Muscle of arm (tissue), 12 donors: ENCODE results near the gene ERLEC1. TPM values are rescaled to one million over a fixed set of nuclear protein-coding genes. Genes with fewer than 3 reads are reported as not detected.
"Not testable (repeated sequence)": the region's sequence is repeated elsewhere in the genome, so short reads cannot be mapped to it uniquely, and the experiment has no call there.

Experiments
- DNase-seq: peaks from one replicate; pipeline ENCODE4 v3.0.0-alpha.2; 2013
- polyA plus RNA-seq, 12 donors: library from polyadenylated mRNA; unstranded; fragments of 120-200 nt; gene quantifications; one replicate each; pipeline ENCODE4 v1.2.1, GENCODE V29; 2013; ENCODE audit not compliant: insufficient read length in 12 of 12

The ERLEC1 gene
- polyA plus RNA-seq, 12 donors, result 39.0 to 66.1 (median 49.5) TPM; not detected in 1

DNA sequence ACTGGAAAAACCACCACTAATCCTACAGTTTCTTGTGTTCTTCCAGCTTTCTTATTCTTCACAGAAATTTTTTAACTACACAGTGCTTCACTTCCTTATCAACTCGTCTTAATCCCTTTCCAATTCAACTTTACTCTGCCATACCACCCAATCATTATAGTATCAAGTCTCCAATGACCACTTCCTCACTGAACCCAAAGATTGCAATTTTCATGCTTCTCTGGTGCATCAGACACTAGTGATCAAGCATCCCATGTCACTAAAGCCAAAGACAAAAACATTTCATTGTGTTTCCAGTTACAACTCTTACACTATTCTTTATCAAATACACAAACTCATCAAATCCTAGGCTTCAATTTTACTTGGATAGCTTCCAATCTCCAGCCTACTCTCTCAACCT lies 9.7 kb upstream of the ERLEC1 start:
- no peak for DNase-seq

DNA sequence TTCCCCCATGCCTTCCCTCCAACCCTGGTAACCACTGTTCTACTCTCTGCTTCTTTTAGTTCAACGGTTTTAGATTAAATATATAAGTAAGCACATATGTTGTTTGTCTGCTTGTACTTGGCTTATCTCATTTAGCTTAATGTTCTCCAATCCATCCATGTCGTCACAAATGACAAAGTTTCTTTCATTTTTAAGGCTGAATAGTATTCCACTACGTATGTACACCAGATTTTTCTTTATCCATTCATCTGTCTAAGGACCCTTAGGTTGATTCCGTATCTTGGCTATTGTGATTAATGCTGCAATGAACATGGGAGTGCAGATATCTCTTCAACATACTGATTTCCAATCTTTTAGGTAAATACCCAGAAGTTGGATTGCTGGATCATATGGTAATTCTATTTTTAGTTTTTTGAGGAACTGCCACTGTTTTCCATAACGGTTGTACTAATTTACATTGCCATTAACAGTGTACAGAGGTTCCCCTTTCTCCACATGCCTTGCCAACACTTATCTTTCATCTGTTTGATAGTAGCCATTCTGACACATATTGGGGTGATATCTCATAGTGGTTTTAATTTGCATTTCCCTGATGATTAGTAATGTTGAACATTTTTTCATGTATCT lies 8.2 kb upstream of the ERLEC1 start:
- DNase-seq, result no peak

DNA sequence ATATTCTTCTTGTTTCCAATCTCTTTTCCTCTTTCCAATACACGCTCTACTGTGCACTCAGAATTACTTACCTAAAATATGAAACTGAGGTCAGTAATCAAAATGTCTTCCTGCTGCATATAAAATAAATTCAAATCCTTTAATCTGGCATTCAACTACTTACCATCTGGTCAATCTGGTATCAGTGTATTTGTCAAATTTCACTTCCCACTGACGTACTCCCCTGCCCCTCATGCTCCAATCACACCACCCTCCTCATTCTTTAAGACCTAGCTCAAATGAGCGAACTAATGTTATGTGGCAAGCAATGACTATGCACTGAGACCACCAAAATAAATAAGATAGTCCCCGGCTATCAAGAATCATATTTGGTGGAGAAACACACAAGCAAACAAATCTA lies 6.8 kb upstream of the ERLEC1 start:
- DNase-seq, result no peak

- no peak for DNase-seq
Observed at GRCh38 chr2:53782676-53783075, 4.2 kb upstream of the ERLEC1 start.

DNA sequence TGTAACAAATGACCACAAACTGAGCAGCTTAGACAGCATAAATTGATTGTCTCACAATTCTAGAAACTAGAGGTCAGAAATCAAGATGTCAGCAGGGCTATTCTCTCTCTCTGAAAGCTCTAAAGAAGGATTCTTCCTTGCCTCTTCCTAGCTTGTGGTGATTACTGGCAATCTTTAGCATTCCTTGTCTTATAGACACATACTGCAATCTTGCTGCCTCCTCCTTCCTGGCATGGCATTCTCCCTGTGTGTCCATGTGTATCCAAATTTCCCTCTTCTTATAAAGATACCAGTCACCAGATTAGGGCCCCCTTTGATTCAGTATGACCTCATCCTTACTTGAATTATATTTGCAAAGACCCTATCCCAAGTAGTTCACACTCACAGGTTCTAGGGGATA lies 2.4 kb upstream of the ERLEC1 start:
- no peak for DNase-seq

GRCh38 chr2:53785366-53785765 lies 1.5 kb upstream of the ERLEC1 start:
- no peak for DNase-seq

GRCh38 chr2:53786352-53786704 lies 516 bp upstream of the ERLEC1 start:
- no peak for DNase-seq

DNA sequence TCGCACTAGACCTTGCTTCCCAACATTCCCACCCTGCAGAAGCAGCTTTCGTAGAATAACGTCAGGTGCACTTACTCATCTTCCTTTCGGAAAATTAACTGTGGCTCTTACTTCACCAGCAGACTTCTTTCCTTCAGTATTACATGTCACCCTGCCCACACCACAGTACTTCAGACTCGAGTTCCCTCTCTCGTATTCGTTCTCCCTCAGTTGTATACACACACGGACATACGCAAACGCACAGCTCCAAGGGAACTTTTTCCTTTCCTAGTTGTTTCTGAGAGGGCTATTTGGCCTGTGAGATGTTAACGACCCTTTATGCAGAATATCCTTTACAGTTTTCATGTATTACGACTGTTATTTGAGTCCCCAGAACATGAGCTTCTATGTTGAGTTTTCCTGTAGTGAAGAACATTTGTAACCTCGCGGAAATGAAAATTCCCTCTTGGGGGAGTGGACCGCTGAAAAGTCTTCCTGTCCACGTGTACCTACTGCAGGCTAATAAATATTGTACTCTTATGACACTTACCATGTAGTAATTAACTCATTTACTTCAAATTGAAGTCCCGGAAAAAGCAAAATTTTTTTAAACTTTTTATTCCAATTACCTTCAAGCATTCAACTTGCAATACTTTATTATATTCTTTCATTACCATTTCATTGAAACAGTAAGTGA lies 908 bp downstream of the ERLEC1 start:
- no peak for DNase-seq

- no peak for DNase-seq
Observed at GRCh38 chr2:53793261-53793660, 6.4 kb downstream of the ERLEC1 start.

DNA sequence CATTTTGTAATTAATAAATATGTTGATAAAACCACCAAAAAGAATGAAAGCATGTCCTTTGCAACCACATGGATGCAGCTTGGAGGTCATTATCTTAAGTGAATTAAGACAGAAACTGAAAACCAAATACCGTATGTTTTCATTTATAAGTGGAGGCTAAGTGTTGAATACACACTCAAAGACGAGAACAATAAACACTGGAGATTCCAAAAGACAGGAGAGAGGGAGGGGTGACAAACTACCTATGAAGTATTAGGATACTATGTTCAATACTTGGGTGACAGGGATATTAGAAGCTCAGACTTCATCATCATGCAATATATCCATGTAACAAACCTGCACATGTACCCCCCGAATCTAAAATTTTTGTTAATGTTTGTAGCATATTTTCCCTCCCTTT lies 7.0 kb downstream of the ERLEC1 start:
- no peak for DNase-seq

DNA sequence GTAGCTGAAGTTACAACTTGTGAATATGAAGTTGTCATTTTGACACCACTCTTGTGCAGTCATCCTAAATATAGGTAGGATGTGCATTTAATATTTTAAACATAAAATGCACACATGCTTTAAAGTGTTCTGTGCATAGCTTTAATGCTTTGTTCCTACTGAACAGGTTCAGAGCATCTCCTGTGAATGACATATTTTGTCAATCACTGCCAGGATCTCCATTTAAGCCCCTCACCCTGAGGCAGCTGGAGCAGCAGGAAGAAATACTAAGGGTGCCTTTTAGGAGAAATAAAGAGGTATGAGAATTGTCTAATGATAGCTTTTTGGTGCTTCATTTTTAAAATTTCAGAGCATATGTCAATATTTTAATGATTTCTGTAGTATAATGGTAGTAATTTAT lies 14.7 kb downstream of the ERLEC1 start:
- no peak for DNase-seq

DNA sequence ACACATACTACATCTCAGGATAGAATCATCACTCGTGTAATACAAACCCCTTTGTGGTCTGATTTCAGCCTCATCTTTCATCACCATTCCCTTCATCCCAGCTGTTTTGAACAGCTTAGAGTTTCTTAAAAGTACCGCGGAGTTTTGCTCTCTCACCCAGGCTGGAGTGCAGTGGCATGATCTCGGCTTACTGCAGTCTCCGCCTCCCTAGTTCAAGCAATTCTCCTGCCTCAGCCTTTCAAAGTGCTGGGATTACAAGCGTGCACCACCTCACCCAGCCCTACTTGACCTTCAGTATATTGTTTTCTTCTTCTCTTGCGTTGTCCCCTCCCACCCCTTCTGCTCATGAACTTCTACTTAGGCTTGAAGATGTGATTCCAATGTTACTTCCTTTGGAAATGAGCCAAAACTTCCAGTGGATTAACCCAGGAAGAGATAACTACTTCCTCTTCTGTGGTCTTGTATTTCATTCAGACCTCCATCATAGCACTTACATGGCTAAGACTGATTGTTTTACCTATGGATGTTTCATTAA lies 15.8 kb downstream of the ERLEC1 start:
- DNase-seq, result no peak

DNA sequence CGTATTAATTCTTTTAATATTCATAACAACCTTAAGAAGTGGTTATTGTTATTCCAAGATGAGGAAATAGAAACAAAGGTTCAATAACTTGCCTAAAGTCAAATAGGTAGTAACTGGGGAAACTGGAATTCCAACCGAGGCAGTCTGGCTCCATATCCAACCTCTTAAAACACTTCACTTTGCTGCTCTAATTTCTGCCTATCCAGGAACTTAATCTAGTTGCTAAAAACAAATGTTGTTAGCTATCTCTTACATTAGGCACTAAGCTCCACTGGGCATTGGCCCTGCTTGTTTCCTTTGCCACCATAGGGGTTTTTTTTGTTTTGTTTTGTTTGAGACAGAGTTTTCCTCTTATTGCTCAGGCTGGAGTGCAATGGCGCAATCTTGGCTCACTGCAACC lies 24.8 kb downstream of the ERLEC1 start:
- no peak for DNase-seq

- DNase-seq, result no peak
Observed at GRCh38 chr2:53813151-53813550, 26.3 kb downstream of the ERLEC1 start.

- no peak for DNase-seq
Observed at GRCh38 chr2:53818854-53819435, 32.1 kb downstream of the ERLEC1 start.

GRCh38 chr2:53819634-53820033 lies 32.8 kb downstream of the ERLEC1 start:
- no peak for DNase-seq

- no peak for DNase-seq
Observed at GRCh38 chr2:53820048-53820447, 33.2 kb downstream of the ERLEC1 start.

DNA sequence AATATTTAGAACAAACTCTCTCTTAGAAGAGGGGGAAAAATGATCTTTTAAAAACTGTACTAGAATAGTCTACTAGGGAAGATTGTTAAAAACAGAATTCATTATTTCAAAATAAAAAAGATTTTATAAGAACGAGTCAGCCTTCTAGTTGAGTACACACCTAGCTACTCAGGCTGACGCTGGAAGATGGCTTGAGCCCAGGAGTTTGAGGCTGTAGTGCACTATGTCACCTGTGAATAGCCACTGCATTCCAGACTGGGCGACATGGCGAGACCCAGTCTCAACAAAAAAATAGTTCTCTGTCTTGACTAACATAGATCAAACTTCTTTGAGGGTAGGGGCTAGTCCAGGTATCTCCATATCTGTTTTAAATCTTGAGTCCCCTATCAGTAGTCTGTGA lies 33.9 kb downstream of the ERLEC1 start:
- no peak for DNase-seq

GRCh38 chr2:53821810-53822209 lies 35.0 kb downstream of the ERLEC1 start:
- DNase-seq, result no peak

DNA sequence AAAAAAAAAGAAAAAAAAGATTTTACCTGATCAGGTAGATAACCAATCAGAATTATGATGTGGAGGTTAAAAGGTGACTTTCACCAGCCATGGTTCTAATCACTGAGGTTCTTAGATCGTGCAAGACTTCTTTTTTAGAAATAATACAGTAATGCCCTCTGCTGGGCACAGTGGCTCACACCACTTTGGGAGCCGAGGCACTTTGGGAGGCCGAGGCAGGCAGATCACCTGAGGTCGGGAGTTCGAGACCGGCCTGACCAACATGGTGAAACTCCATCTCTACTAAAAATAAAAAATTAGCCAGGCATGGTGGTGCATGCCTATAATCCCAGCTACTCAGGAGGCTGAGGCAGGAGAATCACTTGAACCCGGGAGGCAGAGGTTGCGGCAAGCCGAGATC lies 36.8 kb downstream of the ERLEC1 start:
- DNase-seq, result not testable (repeated sequence)

GRCh38 chr2:53826030-53826410 lies 39.2 kb downstream of the ERLEC1 start:
- no peak for DNase-seq

DNA sequence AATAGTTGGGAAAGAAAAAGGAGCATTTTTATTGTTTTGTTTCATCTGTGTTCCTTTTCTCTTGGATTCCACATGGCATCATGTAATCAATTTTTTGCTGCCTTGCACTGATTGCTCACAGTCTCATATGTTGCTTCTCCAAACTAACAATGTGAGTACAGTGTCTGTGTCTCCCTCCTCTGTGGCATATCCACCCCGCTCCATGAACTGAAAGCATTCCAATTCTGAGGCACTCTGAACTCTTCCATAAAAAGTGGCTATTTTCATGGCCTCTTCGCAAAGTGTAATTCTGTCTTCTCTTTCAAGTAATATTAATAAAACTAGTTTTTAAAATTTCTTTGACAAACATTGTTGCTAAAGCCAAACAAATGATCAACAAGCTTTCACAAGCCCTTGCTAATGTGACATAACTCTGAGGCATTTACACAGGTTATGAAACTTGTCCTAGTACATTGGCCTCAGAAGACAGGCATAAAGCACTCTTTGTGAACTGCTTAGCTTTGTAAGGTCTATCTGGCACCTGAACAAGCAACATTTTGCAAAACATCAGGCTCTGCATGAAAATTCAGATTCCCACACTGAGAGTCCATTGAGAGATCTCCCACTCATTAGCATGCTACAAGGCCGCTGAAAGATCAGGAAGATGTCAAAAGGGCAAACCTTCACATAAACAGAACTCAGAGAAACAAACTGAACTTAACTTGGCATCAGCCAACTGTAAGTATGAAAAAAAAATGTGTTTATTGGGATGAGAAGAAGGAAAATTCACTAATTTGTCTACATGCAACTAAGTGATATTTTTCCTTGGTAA lies 39.9 kb downstream of the ERLEC1 start:
- DNase-seq, result no peak
